ENCODE data around the gene VTA1. TPM values are rescaled to one million over a fixed set of nuclear protein-coding genes. Genes with fewer than 3 reads are reported as not detected.

The VTA1 gene
- total and polyA plus RNA-seq, 2 of the 8 experiments (the other 6 are each of a cell fraction or from before 2014, with no cell fraction given): 63.6 to 67.0 TPM

DNA sequence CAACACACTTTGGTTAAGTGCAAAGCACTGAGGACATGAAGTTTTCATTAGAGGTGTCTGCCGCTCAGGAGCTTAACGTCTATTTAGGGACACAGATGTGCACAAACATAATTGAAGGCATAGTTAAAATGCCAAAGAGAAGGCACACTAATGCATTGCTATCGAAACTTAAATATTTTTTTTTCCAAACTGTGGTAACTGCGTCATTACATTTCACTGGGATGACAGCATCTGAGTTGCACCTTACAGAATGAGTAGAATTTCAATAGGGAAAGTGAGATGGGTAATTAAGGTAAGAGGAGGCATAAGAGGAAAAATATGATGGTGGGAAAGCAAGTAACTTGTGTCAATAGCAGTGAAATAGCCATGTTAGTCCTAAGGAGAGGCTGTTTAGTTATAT is 79.7 kb downstream of the VTA1 start:
- Histone ChIP-seq H3K4me3 (ENCODE audit: extremely low read depth in 1 of 4, insufficient read depth in 2 of 4, low read depth in 3 of 4, low read length in 4 of 4) (no peak overlapping the region), H2BK120ac (replicated peaks; ENCODE audit: low read depth, low read length) (no peak overlapping the region), H3K56ac (replicated peaks; ENCODE audit: insufficient read length, low read depth, low read length) (no peak overlapping the region), H3K23me2 (ENCODE audit: low read depth, low read length) (no peaks in the 10 kb centered on the region), H3K79me1 (ENCODE audit: low read depth, low read length) (no peaks in the 10 kb centered on the region), H3K79me2 (ENCODE audit: control insufficient read depth in 1 of 2, insufficient read depth in 2 of 2, low read length in 2 of 2) (no peaks in the 10 kb centered on the region), H4K5ac (ENCODE audit: insufficient read length, low read depth, low read length) (no peak overlapping the region), H3K36me3 (ENCODE audit: control insufficient read depth in 2 of 4, insufficient read depth in 4 of 4, low read length in 3 of 4) (no peaks in the 10 kb centered on the region), H3K23ac (ENCODE audit: insufficient read length) (no peak overlapping the region), H3K27me3 (replicated peaks in 1 of 4; ENCODE audit: control insufficient read depth in 3 of 4, extremely low read depth in 1 of 4, insufficient read depth in 3 of 4, low read length in 3 of 4) (no peaks in the 10 kb centered on the region), H2BK12ac (ENCODE audit: low read depth, low read length) (no peak overlapping the region), H3K4ac (replicated peaks; ENCODE audit: insufficient read length, low read depth, low read length) (no peak overlapping the region), H4K91ac (replicated peaks; ENCODE audit: insufficient read length, low read length) (no peak overlapping the region), H3K27ac (ENCODE audit: low read depth, low read length) (no peak overlapping the region), H2AK5ac (ENCODE audit: low read depth, low read length) (no peak overlapping the region), H2BK5ac (ENCODE audit: low read depth, low read length) (no peak overlapping the region), H3K9me3 (ENCODE audit: insufficient read depth in 2 of 2, low read depth in 1 of 2, low read length in 1 of 2) (no peaks in the 10 kb centered on the region), H4K8ac (ENCODE audit: extremely low read depth, insufficient read depth, low read length) (no peak overlapping the region), H3K4me2 (ENCODE audit: insufficient read depth in 1 of 2, low read depth in 2 of 2, low read length in 2 of 2) (no peak overlapping the region), H3K4me1 (replicated peaks in 1 of 4; ENCODE audit: control insufficient read depth in 3 of 4, insufficient read depth in 4 of 4, low read length in 3 of 4) (peaks cover 0 to 2% (median 0%) of the 10 kb centered on the region in 4 experiments; a peak in 1 of 7 replicates), H4K20me1 (replicated peaks in 1 of 2; ENCODE audit: control insufficient read depth in 1 of 2, insufficient read depth in 2 of 2, low read length in 2 of 2) (no peaks in the 10 kb centered on the region), H3K18ac (ENCODE audit: extremely low read depth, low read length) (no peak overlapping the region), H2BK20ac (ENCODE audit: low read length) (no peak overlapping the region), H3K9ac (replicated peaks in 1 of 4; ENCODE audit: extremely low read depth in 1 of 4, low read depth in 3 of 4, low read length in 3 of 4) (no peak overlapping the region), H2BK15ac (ENCODE audit: low read length) (no peak overlapping the region), H3K14ac (ENCODE audit: insufficient read length) (no peak overlapping the region), H2AFZ (ENCODE audit: low read length) (no peak overlapping the region)
- ChIA-PET CTCF (ENCODE audit: partially characterized antibody) (interaction anchor here (0.7 to 1.4 kb wide), 2 partner anchors 110 to 160 kb away, joined by 3 read pairs; no protein-coding TSS in a partner anchor), POLR2A (ENCODE audit: partially characterized antibody) (no interaction called here)
- WGBS, 2 experiments (ENCODE audit: extremely low coverage in 1 of 2, insufficient coverage in 1 of 2, insufficient read length in 1 of 2, insufficient replicate concordance in 2 of 2, low coverage in 1 of 2, low lambda C conversion rate in 2 of 2, missing lambda C conversion rate in 1 of 2): 95% methylated on average over 4 of the region's 4 CpGs; no CpG with 5 or more reads in 1 of the 2 experiments
- no peak for DNase-seq (ENCODE audit: low read depth in 1 of 2, low spot score in 2 of 2)
- FAIRE-seq: no peak
- TF ChIP-seq, protein P1, sequence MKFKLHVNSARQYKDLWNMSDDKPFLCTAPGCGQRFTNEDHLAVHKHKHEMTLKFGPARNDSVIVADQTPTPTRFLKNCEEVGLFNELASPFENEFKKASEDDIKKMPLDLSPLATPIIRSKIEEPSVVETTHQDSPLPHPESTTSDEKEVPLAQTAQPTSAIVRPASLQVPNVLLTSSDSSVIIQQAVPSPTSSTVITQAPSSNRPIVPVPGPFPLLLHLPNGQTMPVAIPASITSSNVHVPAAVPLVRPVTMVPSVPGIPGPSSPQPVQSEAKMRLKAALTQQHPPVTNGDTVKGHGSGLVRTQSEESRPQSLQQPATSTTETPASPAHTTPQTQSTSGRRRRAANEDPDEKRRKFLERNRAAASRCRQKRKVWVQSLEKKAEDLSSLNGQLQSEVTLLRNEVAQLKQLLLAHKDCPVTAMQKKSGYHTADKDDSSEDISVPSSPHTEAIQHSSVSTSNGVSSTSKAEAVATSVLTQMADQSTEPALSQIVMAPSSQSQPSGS (IDR thresholded peaks at IDR 0.05; ENCODE audit: low read length): no peak
- TF ChIP-seq GTF2F1 (IDR thresholded peaks at IDR 0.05; ENCODE audit: borderline replicate concordance, low read depth, low read length): no peak
- TF ChIP-seq, protein P2, sequence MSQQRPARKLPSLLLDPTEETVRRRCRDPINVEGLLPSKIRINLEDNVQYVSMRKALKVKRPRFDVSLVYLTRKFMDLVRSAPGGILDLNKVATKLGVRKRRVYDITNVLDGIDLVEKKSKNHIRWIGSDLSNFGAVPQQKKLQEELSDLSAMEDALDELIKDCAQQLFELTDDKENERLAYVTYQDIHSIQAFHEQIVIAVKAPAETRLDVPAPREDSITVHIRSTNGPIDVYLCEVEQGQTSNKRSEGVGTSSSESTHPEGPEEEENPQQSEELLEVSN (IDR thresholded peaks at IDR 0.05): no peak

Data from H1 (cell line).